ENCODE measurements around the gene KIAA1217.

Gene KIAA1217

GRCh38 chr10:24239289-24240040 lies 30.5 kb downstream of the KIAA1217 start (continued):
- TF ChIP-seq ZNF121 (tag by site-specific recombination; IDR thresholded peaks at IDR 0.05) (no peak), ZBTB10 (tag by site-specific recombination; IDR thresholded peaks at IDR 0.05) (no peak), PATZ1 (tag by site-specific recombination; IDR thresholded peaks at IDR 0.05) (no peak), BCL11A (tag by site-specific recombination; IDR thresholded peaks at IDR 0.05; ENCODE audit: low read depth) (no peak), ZBTB8A (tag by site-specific recombination; IDR thresholded peaks at IDR 0.05) (no peak), ZNF530 (tag by site-specific recombination; IDR thresholded peaks at IDR 0.05; ENCODE audit: low read depth) (no peak), ZBTB48 (tag by site-specific recombination; IDR thresholded peaks at IDR 0.05) (no peak), PRDM6 (tag by site-specific recombination; IDR thresholded peaks at IDR 0.05) (peak; percentile 48), RBAK (tag by site-specific recombination; IDR thresholded peaks at IDR 0.05) (no peak), ZFP41 (tag by site-specific recombination; IDR thresholded peaks at IDR 0.05; ENCODE audit: borderline replicate concordance) (no peak), ZSCAN4 (tag by site-specific recombination; IDR thresholded peaks at IDR 0.05) (peak; percentile 81), YY2 (tag by site-specific recombination; IDR thresholded peaks at IDR 0.05) (no peak), ZEB2 (tag by site-specific recombination; IDR thresholded peaks at IDR 0.05) (peak; percentile 34; the same call in 1 of the 2 replicates)

GRCh38 chr10:24240041-24240751 lies 31.3 kb downstream of the KIAA1217 start:
- H3K36me3 ChIP-seq (ENCODE audit: control insufficient read depth in 2 of 2, insufficient read depth in 1 of 2, low read length in 2 of 2) = no peaks in the 10 kb centered on the region
- no peak overlapping the region for H3K27ac ChIP-seq (ENCODE audit: extremely low read depth, low read depth, low read length)
- H3K9me3 ChIP-seq (ENCODE audit: control insufficient read depth, insufficient read depth, low read depth, low read length) = no peaks in the 10 kb centered on the region
- CTCF ChIA-PET = interaction anchor here (0.6 kb wide), 1 partner anchor 32 kb away, joined by 4 read pairs; no protein-coding TSS in a partner anchor
- POLR2A ChIA-PET = no interaction called here
- peak overlapping the region; percentile 38 for H3K4me3 ChIP-seq (ENCODE audit: low read depth, low read length)
- peaks cover 15% of the 10 kb centered on the region for H3K4me1 ChIP-seq (ENCODE audit: control insufficient read depth, insufficient read depth, low read length)
- no peak for TF ChIP-seq ZNF398 (tag by site-specific recombination; IDR thresholded peaks at IDR 0.05)
- TF ChIP-seq ZSCAN16 (tag by site-specific recombination; IDR thresholded peaks at IDR 0.05) = no peak
- no peak for TF ChIP-seq HOXD13 (CRISPR knock-in tag; IDR thresholded peaks at IDR 0.05; ENCODE audit: borderline replicate concordance)
- no peak for TF ChIP-seq ZNF488 (tag by site-specific recombination; IDR thresholded peaks at IDR 0.05)
- TF ChIP-seq ZNF544 (tag by site-specific recombination; IDR thresholded peaks at IDR 0.05) = no peak
- no peak for TF ChIP-seq ZNF114 (tag by site-specific recombination; IDR thresholded peaks at IDR 0.05)
- no peak for TF ChIP-seq ZBTB44 (tag by site-specific recombination; IDR thresholded peaks at IDR 0.05)
- TF ChIP-seq ZNF239 (tag by site-specific recombination; IDR thresholded peaks at IDR 0.05) = no peak
- no peak for TF ChIP-seq ZNF416 (tag by site-specific recombination; IDR thresholded peaks at IDR 0.05)
- no peak for TF ChIP-seq ZBTB8A (tag by site-specific recombination; IDR thresholded peaks at IDR 0.05)
- TF ChIP-seq ZNF404 (tag by site-specific recombination; IDR thresholded peaks at IDR 0.05) = no peak
